Measurements from ENCODE around the gene ZNF530. TPM values are rescaled to one million over a fixed set of nuclear protein-coding genes. Genes with fewer than 3 reads are reported as not detected.

The ZNF530 gene
- polyA plus RNA-seq, 4 donors = 0.89 to 6.2 (median 3.2) TPM

DNA sequence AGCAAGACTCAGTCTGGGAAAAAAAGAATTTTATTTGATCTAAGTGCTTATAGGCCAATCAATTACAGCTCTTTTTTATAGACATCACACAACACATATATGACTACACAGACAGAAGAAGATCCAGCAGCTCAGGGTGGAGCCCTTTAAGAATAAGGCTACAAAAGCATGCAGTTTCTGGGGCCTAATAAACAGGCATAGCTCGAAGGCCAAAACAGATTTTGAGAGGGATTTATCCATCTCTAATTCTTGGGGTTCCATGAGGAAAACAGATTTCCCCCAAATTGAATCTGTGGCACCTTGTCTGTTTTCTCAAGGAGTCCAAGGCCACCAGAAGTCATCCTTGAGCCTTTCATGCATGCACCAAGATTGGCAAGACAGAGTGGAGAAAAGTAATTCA is 36.1 kb upstream of the ZNF530 start:
- no peak for FAIRE-seq
- no peak overlapping the region for H3K4me3 ChIP-seq (ENCODE audit: low read depth in 1 of 3, low read length in 3 of 3)
- 43 to 60% (median 52%) methylated on average over 1 of the region's 1 CpG for WGBS, 3 donors

DNA sequence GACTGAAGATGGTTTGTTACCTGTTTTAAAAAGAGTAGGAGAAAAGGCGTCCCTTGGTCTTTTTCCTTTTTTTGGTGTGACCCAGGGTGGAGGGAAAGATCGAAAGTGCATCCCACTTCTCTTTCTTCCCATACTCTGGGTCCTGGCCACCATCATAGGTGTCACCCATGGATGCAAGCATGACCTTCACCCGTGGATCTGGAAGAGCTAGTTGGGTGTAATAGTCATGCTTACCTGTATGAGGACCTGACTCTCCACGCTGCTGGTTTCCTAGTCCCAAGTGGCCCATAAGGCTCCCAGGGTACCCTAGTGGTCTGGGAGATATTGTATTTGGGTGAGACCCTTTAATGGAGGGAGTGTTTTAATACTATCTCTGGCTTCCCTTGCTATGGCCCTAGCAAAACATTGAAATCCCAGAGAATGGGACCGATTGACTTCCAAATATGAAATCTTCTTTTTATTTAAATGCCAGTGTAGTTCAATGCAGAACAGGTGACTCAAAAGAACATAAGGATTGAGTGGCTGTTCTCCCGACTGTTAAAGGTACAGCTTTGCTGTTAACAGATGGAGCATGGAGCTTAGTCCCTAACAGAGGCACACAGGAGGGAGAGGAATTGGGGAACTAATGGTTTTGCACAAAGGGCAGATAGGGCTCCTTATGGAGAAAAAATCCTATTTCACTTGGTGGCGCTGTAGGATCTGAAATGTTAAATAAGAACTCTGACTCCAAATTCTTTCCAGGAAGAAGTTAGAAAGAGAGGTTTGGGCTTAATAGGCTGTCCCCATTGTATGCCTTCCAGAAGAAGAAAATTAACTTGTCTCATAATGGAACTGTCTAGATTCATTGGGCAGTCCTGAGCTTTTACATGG is 33.1 kb upstream of the ZNF530 start:
- no peak overlapping the region for H3K27ac ChIP-seq (ENCODE audit: low read depth in 1 of 3, low read length in 2 of 3)
- H3K4me3 ChIP-seq (ENCODE audit: low read depth in 1 of 3, low read length in 3 of 3) = no peak overlapping the region
- no peaks in the 10 kb centered on the region for H3K4me1 ChIP-seq (ENCODE audit: control insufficient read depth in 3 of 3, insufficient read depth in 2 of 3, low read depth in 1 of 3, low read length in 2 of 3)
- WGBS, 3 donors = 61 to 65% (median 62%) methylated on average over 7 of the region's 7 CpGs
- no peak for FAIRE-seq
- peaks cover 2 to 75% of the 10 kb centered on the region in 2 donors for H3K9me3 ChIP-seq (ENCODE audit: control insufficient read depth in 2 of 2, insufficient read depth in 1 of 2, low read depth in 1 of 2, low read length in 1 of 2)
- no peak for DNase-seq
- no peaks in the 10 kb centered on the region for H3K36me3 ChIP-seq (ENCODE audit: control insufficient read depth in 3 of 3, insufficient read depth in 2 of 3, low read depth in 1 of 3, low read length in 3 of 3)
- H3K27me3 ChIP-seq (ENCODE audit: control insufficient read depth in 3 of 3, insufficient read depth in 3 of 3, low read length in 3 of 3) = no peaks in the 10 kb centered on the region

More for the DNA sequence above, 36.1 kb upstream of the ZNF530 start:
- no peaks in the 10 kb centered on the region for H3K36me3 ChIP-seq (ENCODE audit: control insufficient read depth in 3 of 3, insufficient read depth in 2 of 3, low read depth in 1 of 3, low read length in 3 of 3)
- peaks cover 2 to 52% of the 10 kb centered on the region in 2 donors for H3K9me3 ChIP-seq (ENCODE audit: control insufficient read depth in 2 of 2, insufficient read depth in 1 of 2, low read depth in 1 of 2, low read length in 1 of 2)
- H3K4me1 ChIP-seq (ENCODE audit: control insufficient read depth in 3 of 3, insufficient read depth in 2 of 3, low read depth in 1 of 3, low read length in 2 of 3) = peaks cover 4 to 6% (median 5%) of the 10 kb centered on the region in 3 donors
- no peak for DNase-seq
- H3K27me3 ChIP-seq (ENCODE audit: control insufficient read depth in 3 of 3, insufficient read depth in 3 of 3, low read length in 3 of 3) = no peaks in the 10 kb centered on the region
- H3K27ac ChIP-seq (ENCODE audit: low read depth in 1 of 3, low read length in 2 of 3) = no peak overlapping the region

DNA sequence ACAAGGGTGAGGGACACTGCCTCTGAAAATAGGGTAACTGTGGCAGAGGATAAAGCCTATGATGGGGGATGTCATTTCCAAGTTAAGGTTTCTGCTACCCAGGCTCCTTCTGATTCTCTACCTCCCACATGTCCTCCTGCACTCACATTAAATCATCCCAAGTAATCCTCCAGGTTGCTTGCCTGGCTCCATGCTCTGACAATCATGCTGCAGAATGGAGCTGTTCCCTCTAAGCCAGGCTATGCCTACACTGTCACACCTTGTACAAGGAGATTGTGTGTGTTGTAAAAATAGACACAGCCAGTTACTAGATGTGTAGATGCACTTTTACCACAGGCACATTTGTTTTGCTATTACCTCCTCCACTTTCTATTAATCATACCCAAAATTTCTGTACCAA is 29.0 kb upstream of the ZNF530 start:
- no peak for FAIRE-seq
- Histone ChIP-seq H3K27me3 (ENCODE audit: control insufficient read depth in 3 of 3, insufficient read depth in 3 of 3, low read length in 3 of 3) (no peaks in the 10 kb centered on the region), H3K27ac (ENCODE audit: low read depth in 1 of 3, low read length in 2 of 3) (no peak overlapping the region), H3K36me3 (ENCODE audit: control insufficient read depth in 3 of 3, insufficient read depth in 2 of 3, low read depth in 1 of 3, low read length in 3 of 3) (peaks cover 20 to 30% (median 27%) of the 10 kb centered on the region in 3 donors), H3K4me3 (ENCODE audit: low read depth in 1 of 3, low read length in 3 of 3) (no peak overlapping the region), H3K4me1 (ENCODE audit: control insufficient read depth in 3 of 3, insufficient read depth in 2 of 3, low read depth in 1 of 3, low read length in 2 of 3) (no peaks in the 10 kb centered on the region), H3K9me3 (ENCODE audit: control insufficient read depth in 2 of 2, insufficient read depth in 1 of 2, low read depth in 1 of 2, low read length in 1 of 2) (peaks cover 2 to 91% of the 10 kb centered on the region in 2 donors)
- DNase-seq = no peak

DNA sequence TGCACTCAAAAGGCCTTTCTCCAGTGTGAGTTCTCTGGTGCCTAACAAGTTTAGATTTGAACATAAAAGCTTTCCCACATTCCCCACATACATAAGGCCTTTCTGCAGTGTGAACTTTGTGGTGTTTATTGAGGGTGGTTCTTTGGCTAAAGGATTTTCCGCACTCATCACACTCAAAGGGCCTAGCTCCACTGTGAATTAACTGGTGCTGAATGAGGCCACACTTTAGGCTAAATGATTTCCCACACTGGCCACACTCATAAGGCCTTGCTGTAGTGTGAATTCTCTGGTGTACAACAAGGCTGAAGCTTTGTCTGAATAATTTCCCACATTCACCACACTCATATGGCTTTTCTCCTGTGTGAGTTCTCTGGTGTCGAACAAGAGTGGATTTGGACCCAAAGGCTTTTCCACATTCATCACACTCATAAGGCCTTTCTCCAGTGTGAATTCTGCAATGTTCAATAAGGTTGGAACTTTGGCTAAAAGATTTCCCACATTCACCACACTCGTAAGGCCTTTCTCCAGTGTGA is 27.2 kb upstream of the ZNF530 start:
- H3K27me3 ChIP-seq (ENCODE audit: control insufficient read depth in 3 of 3, insufficient read depth in 3 of 3, low read length in 3 of 3) = no peaks in the 10 kb centered on the region
- no peak for FAIRE-seq
- no peak overlapping the region for H3K27ac ChIP-seq (ENCODE audit: low read depth in 1 of 3, low read length in 2 of 3)
- no peaks in the 10 kb centered on the region for H3K4me1 ChIP-seq (ENCODE audit: control insufficient read depth in 3 of 3, insufficient read depth in 2 of 3, low read depth in 1 of 3, low read length in 2 of 3)
- peaks cover 0 to 94% of the 10 kb centered on the region in 2 donors for H3K9me3 ChIP-seq (ENCODE audit: control insufficient read depth in 2 of 2, insufficient read depth in 1 of 2, low read depth in 1 of 2, low read length in 1 of 2)
- no peak for DNase-seq
- H3K36me3 ChIP-seq (ENCODE audit: control insufficient read depth in 3 of 3, insufficient read depth in 2 of 3, low read depth in 1 of 3, low read length in 3 of 3) = peaks cover 24 to 42% (median 27%) of the 10 kb centered on the region in 3 donors
- H3K4me3 ChIP-seq (ENCODE audit: low read depth in 1 of 3, low read length in 3 of 3) = no peak overlapping the region
- WGBS, 3 donors = 96 to 97% (median 96%) methylated on average over 3 of the region's 3 CpGs

DNA sequence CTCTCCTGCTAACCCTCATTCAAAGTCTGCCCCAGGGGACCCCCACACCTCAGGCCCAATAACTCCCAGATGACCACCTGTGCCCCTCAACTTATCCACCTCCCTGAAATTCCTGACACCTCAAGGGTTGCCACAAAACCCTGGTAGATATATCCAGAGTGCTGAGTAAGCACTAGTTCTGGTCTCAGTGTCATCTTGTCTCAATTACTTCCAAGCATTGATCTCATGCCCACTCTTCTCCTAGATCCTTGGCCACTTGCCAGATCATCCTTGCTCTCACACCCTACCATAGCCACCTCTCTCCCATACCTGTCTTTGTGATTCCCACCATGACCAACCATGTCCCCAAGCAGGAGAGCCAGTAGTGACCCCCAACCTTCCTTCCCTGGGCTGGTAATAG is 23.0 kb upstream of the ZNF530 start:
- Histone ChIP-seq H3K4me1 (ENCODE audit: control insufficient read depth in 3 of 3, insufficient read depth in 2 of 3, low read depth in 1 of 3, low read length in 2 of 3) (peaks cover 0 to 5% (median 0%) of the 10 kb centered on the region in 3 donors), H3K27ac (ENCODE audit: low read depth in 1 of 3, low read length in 2 of 3) (no peak overlapping the region), H3K27me3 (ENCODE audit: control insufficient read depth in 3 of 3, insufficient read depth in 3 of 3, low read length in 3 of 3) (no peaks in the 10 kb centered on the region), H3K4me3 (ENCODE audit: low read depth in 1 of 3, low read length in 3 of 3) (no peak overlapping the region), H3K36me3 (ENCODE audit: control insufficient read depth in 3 of 3, insufficient read depth in 2 of 3, low read depth in 1 of 3, low read length in 3 of 3) (peaks cover 24 to 42% (median 27%) of the 10 kb centered on the region in 3 donors), H3K9me3 (ENCODE audit: control insufficient read depth in 2 of 2, insufficient read depth in 1 of 2, low read depth in 1 of 2, low read length in 1 of 2) (peaks cover 0 to 61% of the 10 kb centered on the region in 2 donors)
- no peak for DNase-seq
- FAIRE-seq = no peak

DNA sequence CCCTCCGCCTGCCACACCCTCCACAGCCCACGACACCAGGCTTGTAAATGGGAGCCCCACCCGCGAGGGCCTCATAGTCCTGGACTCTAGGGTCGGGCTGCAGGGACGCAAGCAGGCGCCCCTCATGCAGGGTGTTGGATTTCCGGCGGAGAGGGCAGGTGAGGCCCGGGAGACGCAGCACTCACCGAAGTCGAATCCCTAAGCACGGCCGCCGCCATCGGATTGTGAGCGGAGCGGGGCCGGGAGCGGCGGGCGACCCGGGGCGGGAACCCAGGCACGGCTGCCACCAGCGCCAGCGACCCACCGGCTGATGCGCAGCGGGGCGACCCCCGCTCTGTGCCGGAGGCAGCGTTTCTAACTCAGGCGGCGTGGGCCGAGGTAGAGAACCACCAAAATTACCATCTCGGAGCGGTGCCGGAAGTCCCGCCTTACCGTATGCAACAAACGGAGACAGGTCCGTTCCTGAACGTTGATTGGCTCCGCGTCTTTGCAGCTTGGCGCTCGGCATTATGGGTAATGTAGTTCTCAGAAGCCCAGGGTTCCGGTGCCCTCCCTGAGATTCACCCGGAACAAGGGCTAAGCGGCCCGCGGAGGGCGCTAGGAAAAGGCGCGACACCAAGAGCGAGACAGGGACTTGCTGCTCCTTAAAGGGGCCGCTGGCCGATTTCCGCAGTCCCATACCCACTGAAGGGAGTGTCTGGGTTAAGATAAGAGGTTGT is 21.0 kb upstream of the ZNF530 start, which contains the start of gene ZNF416:
ZNF416 (minus strand) TSS at position 425 of the 719 bp plus-strand sequence; CDS start at position 218, 207 bp downstream.
- H3K9me3 ChIP-seq (ENCODE audit: control insufficient read depth in 2 of 2, insufficient read depth in 1 of 2, low read depth in 1 of 2, low read length in 1 of 2) = peaks cover 0 to 58% of the 10 kb centered on the region in 2 donors
- peak within 1 kb of the TSS; percentile 77 to 87 (median 78) for H3K4me3 ChIP-seq (ENCODE audit: low read depth in 1 of 3, low read length in 3 of 3)
- DNase-seq (peak; percentile 99 to 100), FAIRE-seq (peak; percentile 33)
- WGBS, 3 donors = 0 to 1% (median 1%) methylated on average over 55 to 62 of the region's 62 CpGs
- peaks cover 15 to 31% (median 17%) of the 10 kb centered on the region in 3 donors for H3K36me3 ChIP-seq (ENCODE audit: control insufficient read depth in 3 of 3, insufficient read depth in 2 of 3, low read depth in 1 of 3, low read length in 3 of 3)
- no peaks in the 10 kb centered on the region for H3K27me3 ChIP-seq (ENCODE audit: control insufficient read depth in 3 of 3, insufficient read depth in 3 of 3, low read length in 3 of 3)
- peak within 1 kb of the TSS; percentile 9 to 56 (median 52) for H3K27ac ChIP-seq (ENCODE audit: low read depth in 1 of 3, low read length in 2 of 3)
- H3K4me1 ChIP-seq (ENCODE audit: control insufficient read depth in 3 of 3, insufficient read depth in 2 of 3, low read depth in 1 of 3, low read length in 2 of 3) = peaks cover 0 to 11% (median 2%) of the 10 kb centered on the region in 3 donors

DNA sequence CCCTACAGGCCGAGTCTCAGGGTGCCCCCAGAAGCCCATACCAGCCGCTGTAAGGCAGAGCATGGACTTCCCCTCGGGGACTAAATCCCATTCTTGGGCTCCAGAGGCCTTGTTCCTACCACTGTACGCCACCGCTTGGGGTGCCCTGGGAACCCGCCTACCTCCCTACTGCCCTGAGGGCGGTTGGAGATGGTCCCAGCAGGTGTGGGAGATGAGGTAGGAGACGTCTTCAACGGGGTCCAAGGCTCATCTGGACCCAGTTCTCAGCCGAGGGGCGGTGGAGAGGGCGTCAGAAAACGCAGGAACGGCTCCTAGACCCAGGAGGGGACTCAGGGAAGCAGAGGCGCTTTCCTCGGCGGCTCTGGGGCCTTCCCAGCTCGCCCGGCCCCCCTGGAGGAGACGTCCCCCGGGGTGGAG is 16.6 kb upstream of the ZNF530 start:
- DNase-seq = no peak
- WGBS, 3 donors = 40 to 65% (median 57%) methylated on average over 20 to 21 of the region's 21 CpGs
- Histone ChIP-seq H3K27me3 (ENCODE audit: control insufficient read depth in 3 of 3, insufficient read depth in 3 of 3, low read length in 3 of 3) (no peaks in the 10 kb centered on the region), H3K4me3 (ENCODE audit: low read depth in 1 of 3, low read length in 3 of 3) (peak overlapping the region in 2 of 3 donors; percentile 43 to 59), H3K36me3 (ENCODE audit: control insufficient read depth in 3 of 3, insufficient read depth in 2 of 3, low read depth in 1 of 3, low read length in 3 of 3) (peaks cover 0 to 9% (median 3%) of the 10 kb centered on the region in 3 donors), H3K9me3 (ENCODE audit: control insufficient read depth in 2 of 2, insufficient read depth in 1 of 2, low read depth in 1 of 2, low read length in 1 of 2) (peaks cover 0 to 51% of the 10 kb centered on the region in 2 donors), H3K27ac (ENCODE audit: low read depth in 1 of 3, low read length in 2 of 3) (peak overlapping the region in 1 of 3 donors; percentile 54), H3K4me1 (ENCODE audit: control insufficient read depth in 3 of 3, insufficient read depth in 2 of 3, low read depth in 1 of 3, low read length in 2 of 3) (peaks cover 0 to 14% (median 4%) of the 10 kb centered on the region in 3 donors)
- no peak for FAIRE-seq

Measured in small intestine (tissue), 7 donors.